Ishikawa (cell line): ENCODE measurements around the gene RAP1GAP2.

Experiments used
- EP300 ChIP-seq: IDR thresholded peaks from 2 replicates; pipeline ENCODE4 v1.6.1; 2012; ENCODE audit warnings: borderline replicate concordance
- FOXM1 ChIP-seq: IDR thresholded peaks from 2 replicates; pipeline ENCODE4 v1.6.1; 2012; ENCODE audit warnings: low read depth, borderline replicate concordance
- NFIC ChIP-seq: IDR thresholded peaks from 2 replicates; pipeline ENCODE4 v1.6.1; 2012
- RAD21 ChIP-seq: IDR thresholded peaks from 2 replicates; pipeline ENCODE4 v1.6.1; 2012; ENCODE audit warnings: low read depth
- TAF1 ChIP-seq: IDR thresholded peaks from 2 replicates; pipeline ENCODE4 v1.6.1; 2012; ENCODE audit warnings: low read depth, mild to moderate bottlenecking
- TEAD4 ChIP-seq: IDR thresholded peaks from 2 replicates; pipeline ENCODE4 v1.6.1; 2012
- USF1 ChIP-seq: IDR thresholded peaks from 2 replicates; pipeline ENCODE4 v1.6.1; 2012
- YY1 ChIP-seq: IDR thresholded peaks from 2 replicates; pipeline ENCODE4 v1.6.1; 2012; ENCODE audit warnings: low read depth
- ZBTB7A ChIP-seq: IDR thresholded peaks from 2 replicates; pipeline ENCODE4 v1.6.1; 2012; ENCODE audit warnings: low read depth
- TF ChIP-seq, protein P1 (sequence below): IDR thresholded peaks from 2 replicates; pipeline ENCODE4 v1.6.1; 2012; ENCODE audit warnings: low read depth, mild to moderate bottlenecking
- TF ChIP-seq, protein P2 (sequence below): IDR thresholded peaks from 2 replicates; pipeline ENCODE4 v1.6.1; 2012

DNA sequence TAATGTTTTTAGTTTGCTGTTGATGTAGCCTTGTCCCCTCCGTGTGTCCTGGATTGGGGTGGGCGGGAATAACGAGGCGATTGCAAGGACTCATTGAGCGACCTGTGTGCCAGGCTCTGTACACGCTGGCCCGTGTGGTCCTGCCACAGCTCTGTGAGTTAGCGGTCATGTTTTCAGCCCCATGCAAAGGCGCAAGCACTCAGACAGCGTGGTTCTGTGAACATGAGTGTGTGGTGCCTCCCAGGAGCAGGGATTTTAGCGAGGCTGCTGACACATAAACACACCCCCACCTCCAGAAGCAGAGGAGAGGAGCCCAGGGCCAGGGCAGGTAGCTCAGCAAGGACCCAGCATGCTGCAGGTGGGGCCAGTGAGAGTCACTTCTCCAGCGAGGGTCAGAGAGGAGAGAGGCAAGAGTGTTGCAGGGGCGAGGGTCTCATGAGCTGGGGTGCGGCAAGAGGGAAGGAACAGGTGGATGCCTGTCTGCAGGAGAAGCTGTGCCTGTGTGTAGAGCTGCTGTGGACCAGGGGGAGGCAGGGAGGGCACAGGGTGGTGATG lies 151.8 kb downstream of the RAP1GAP2 start:
- TF ChIP-seq EP300, result no peak
- TF ChIP-seq RAD21, result no peak
- TF ChIP-seq, protein P1, sequence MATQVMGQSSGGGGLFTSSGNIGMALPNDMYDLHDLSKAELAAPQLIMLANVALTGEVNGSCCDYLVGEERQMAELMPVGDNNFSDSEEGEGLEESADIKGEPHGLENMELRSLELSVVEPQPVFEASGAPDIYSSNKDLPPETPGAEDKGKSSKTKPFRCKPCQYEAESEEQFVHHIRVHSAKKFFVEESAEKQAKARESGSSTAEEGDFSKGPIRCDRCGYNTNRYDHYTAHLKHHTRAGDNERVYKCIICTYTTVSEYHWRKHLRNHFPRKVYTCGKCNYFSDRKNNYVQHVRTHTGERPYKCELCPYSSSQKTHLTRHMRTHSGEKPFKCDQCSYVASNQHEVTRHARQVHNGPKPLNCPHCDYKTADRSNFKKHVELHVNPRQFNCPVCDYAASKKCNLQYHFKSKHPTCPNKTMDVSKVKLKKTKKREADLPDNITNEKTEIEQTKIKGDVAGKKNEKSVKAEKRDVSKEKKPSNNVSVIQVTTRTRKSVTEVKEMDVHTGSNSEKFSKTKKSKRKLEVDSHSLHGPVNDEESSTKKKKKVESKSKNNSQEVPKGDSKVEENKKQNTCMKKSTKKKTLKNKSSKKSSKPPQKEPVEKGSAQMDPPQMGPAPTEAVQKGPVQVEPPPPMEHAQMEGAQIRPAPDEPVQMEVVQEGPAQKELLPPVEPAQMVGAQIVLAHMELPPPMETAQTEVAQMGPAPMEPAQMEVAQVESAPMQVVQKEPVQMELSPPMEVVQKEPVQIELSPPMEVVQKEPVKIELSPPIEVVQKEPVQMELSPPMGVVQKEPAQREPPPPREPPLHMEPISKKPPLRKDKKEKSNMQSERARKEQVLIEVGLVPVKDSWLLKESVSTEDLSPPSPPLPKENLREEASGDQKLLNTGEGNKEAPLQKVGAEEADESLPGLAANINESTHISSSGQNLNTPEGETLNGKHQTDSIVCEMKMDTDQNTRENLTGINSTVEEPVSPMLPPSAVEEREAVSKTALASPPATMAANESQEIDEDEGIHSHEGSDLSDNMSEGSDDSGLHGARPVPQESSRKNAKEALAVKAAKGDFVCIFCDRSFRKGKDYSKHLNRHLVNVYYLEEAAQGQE, result no peak
- no peak for TF ChIP-seq FOXM1
- no peak for TF ChIP-seq YY1
- TF ChIP-seq, protein P2, sequence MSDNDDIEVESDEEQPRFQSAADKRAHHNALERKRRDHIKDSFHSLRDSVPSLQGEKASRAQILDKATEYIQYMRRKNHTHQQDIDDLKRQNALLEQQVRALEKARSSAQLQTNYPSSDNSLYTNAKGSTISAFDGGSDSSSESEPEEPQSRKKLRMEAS, result no peak
- TF ChIP-seq TEAD4, result no peak
- no peak for TF ChIP-seq NFIC
- TF ChIP-seq USF1, result no peak
- TF ChIP-seq TAF1, result no peak
- no peak for TF ChIP-seq ZBTB7A
